Prostate gland (tissue), 2 donors: ENCODE measurements around the gene DIP2B. TPM values are rescaled to one million over a fixed set of nuclear protein-coding genes. Genes with fewer than 3 reads are reported as not detected.

ENCODE experiments used
- DNase-seq: peaks from one replicate; pipeline ENCODE4 v3.0.0-alpha.2; 2019; ENCODE audit warnings: low spot score
- H3K27ac ChIP-seq, 2 donors: fragments of 200-600 bp; sonication (generic); 2 replicates each; pipeline ENCODE4 v1.5.1; 2017 to 2019
- H3K27me3 ChIP-seq: fragments of 200-600 bp; sonication (generic); replicated peaks from 2 replicates; pipeline ENCODE4 v1.5.1; 2019; ENCODE audit not compliant: insufficient read depth
- H3K36me3 ChIP-seq, 2 donors: fragments of 200-600 bp; sonication (generic); 1 replicate in 1 of 2; 2 replicates in 1 of 2; pipeline versions ENCODE4 v1.5.1 to v1.8.1; 2017 to 2019
- H3K4me1 ChIP-seq: fragments of 200-600 bp; sonication (generic); replicated peaks from 2 replicates; pipeline ENCODE4 v1.5.1; 2019
- H3K4me3 ChIP-seq, 2 donors: fragments of 200-600 bp; sonication (generic); 2 replicates each; pipeline ENCODE4 v1.5.1; 2017 to 2019
- H3K9me3 ChIP-seq: fragments of 200-600 bp; sonication (generic); 2 replicates; pipeline ENCODE4 v1.5.1; 2017
- CTCF ChIP-seq, 4 experiments: fragments of 200-600 bp in 2 of 4; fragments of 450-650 bp in 2 of 4; sonication (generic) in 2 of 4; IDR thresholded peaks; 1 replicate in 3 of 4; 2 replicates in 1 of 4; pipeline ENCODE4 v1.5.1; 2016 to 2019; ENCODE audit warnings: antibody characterized with exemption in 4 of 4, mild to moderate bottlenecking in 2 of 4, moderate library complexity in 2 of 4
- POLR2A ChIP-seq: fragments of 450-650 bp; IDR thresholded peaks from one replicate; pipeline ENCODE4 v1.6.1; 2016; ENCODE audit warnings: antibody characterized with exemption, mild to moderate bottlenecking
- POLR2AphosphoS5 ChIP-seq: sonication (generic); formaldehyde crosslinking; IDR thresholded peaks from one replicate; pipeline ENCODE4 v1.6.1; 2017; ENCODE audit warnings: antibody characterized with exemption
- WGBS: methylation state at CpG from one replicate; pipeline ENCODE4 v1.1.5; 2018; 5-methylcytosine and 5-hydroxymethylcytosine counted together
- intact Hi-C: fragments of 100-400 bp; cut with DNase I; formaldehyde crosslinking; loops from one replicate; pipeline ENCODE4 v1.14.2; 2022
- total RNA-seq, 2 donors: library from RNA; depleted of rRNA; stranded (reverse); fragments of >200 nt; gene quantifications; one replicate each; pipeline ENCODE4 v1.1.0, GENCODE V29; 2016

DIP2B gene
- total RNA-seq, 2 donors from 2014 or later = 23.2 to 56.3 TPM

DNA sequence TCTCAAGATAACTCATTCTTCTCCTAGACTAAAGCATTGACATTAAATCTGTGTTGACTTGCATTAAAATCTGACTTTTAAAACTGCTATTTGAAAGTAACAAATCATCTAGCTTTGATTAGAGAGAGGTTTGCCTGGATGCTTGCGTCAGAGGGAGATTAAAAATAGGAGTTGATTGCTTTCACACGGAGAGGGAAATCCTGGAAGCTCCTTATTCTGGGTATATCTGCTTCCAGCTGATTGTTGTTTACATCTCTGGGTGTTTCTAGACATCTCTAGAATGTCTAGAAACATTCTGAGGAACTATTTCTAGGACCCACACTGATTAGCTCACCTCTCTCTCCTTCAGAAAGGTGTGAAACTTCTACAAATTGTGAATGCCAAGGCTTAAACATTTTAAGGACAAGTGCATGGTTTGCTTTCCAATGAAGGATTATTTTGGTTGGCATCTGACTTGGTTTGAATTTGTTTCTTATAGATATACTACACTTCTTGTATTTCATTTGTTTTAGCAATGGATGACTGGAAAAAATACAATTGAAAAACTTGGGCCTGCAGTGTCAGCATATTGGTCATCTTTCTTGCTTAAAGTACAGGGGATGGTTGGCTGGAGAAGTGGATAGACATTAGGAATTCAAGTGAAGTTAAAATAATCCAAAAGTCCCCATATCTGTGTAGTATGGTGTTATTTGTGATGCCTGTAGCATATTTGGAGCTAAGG is 2.1 kb downstream of the DIP2B start:
- Histone ChIP-seq H3K9me3 (no peaks in the 10 kb centered on the region), H3K27me3 (no peaks in the 10 kb centered on the region), H3K27ac (peak overlapping the region; percentile 92 to 95), H3K36me3 (no peaks in the 10 kb centered on the region), H3K4me1 (peaks cover 5% of the 10 kb centered on the region), H3K4me3 (peak overlapping the region in 1 of 2 donors; percentile 71)
- TF ChIP-seq CTCF (IDR thresholded peaks at IDR 0.05) = no peak
- no peak for TF ChIP-seq POLR2AphosphoS5
- no peak for TF ChIP-seq POLR2A
- intact Hi-C loops = loop anchor here (5.0 to 10.0 kb wide), 3 partner anchors 68 to 480 kb away; no protein-coding TSS in a partner anchor
- 21% methylated on average over 2 of the region's 2 CpGs for WGBS
- no peak for DNase-seq

DNA sequence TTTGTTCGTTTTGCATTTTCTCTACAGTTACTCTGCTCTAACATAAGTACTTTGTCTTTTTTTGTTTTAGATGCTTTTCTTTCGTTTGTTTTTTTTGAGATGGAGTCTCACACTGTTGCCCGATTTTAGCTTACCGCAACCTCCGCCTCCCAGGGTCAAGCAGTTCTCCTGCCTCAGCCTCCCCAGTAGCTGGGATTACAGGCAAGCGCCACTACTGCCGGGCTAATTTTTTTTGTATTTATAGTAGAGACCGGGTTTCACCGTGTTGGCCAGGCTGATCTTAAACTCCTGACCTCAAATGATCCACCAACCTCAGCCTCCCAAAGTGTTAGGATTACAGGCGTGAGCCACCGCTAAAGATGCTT is 2.7 kb downstream of the DIP2B start:
- peaks cover 5% of the 10 kb centered on the region for H3K4me1 ChIP-seq
- H3K27me3 ChIP-seq = no peaks in the 10 kb centered on the region
- peak overlapping the region in 1 of 2 donors; percentile 95 for H3K27ac ChIP-seq
- H3K36me3 ChIP-seq = no peaks in the 10 kb centered on the region
- no peak overlapping the region for H3K4me3 ChIP-seq
- intact Hi-C loops = loop anchor here (5.0 to 10.0 kb wide), 3 partner anchors 67 to 480 kb away; no protein-coding TSS in a partner anchor
- 68% methylated on average over 11 of the region's 11 CpGs for WGBS
- no peak for TF ChIP-seq CTCF (IDR thresholded peaks at IDR 0.05)
- TF ChIP-seq POLR2A = no peak
- TF ChIP-seq POLR2AphosphoS5 = no peak
- DNase-seq = no peak
- H3K9me3 ChIP-seq = no peaks in the 10 kb centered on the region

- Histone ChIP-seq H3K27ac (no peak overlapping the region), H3K36me3 (no peaks in the 10 kb centered on the region), H3K9me3 (no peaks in the 10 kb centered on the region), H3K4me3 (no peak overlapping the region), H3K27me3 (no peaks in the 10 kb centered on the region), H3K4me1 (peaks cover 5% of the 10 kb centered on the region)
- intact Hi-C loops = loop anchor here (5.0 to 10.0 kb wide), 3 partner anchors 67 to 479 kb away; no protein-coding TSS in a partner anchor
- DNase-seq = no peak
- WGBS = 20% methylated on average over 2 of the region's 2 CpGs
- TF ChIP-seq POLR2AphosphoS5 = no peak
- no peak for TF ChIP-seq POLR2A
- no peak for TF ChIP-seq CTCF (IDR thresholded peaks at IDR 0.05)
Observed at GRCh38 chr12:50507930-50508329, 3.1 kb downstream of the DIP2B start.

- WGBS = 65% methylated on average over 6 of the region's 6 CpGs
- intact Hi-C loops = loop anchor here (5.0 to 10.0 kb wide), 3 partner anchors 66 to 479 kb away; no protein-coding TSS in a partner anchor
- Histone ChIP-seq H3K4me3 (no peak overlapping the region), H3K36me3 (no peaks in the 10 kb centered on the region), H3K27ac (no peak overlapping the region), H3K4me1 (peaks cover 5% of the 10 kb centered on the region), H3K9me3 (no peaks in the 10 kb centered on the region), H3K27me3 (no peaks in the 10 kb centered on the region)
- TF ChIP-seq CTCF (IDR thresholded peaks at IDR 0.05) = no peak
- no peak for TF ChIP-seq POLR2A
- no peak for TF ChIP-seq POLR2AphosphoS5
- DNase-seq = no peak
Observed at GRCh38 chr12:50508414-50508813, 3.6 kb downstream of the DIP2B start.
